HG03280 (cell line): ENCODE results near the gene SH2B3.

Experiments
- ATAC-seq: cut with Tn5 transposase; IDR thresholded peaks from one replicate; pipeline ENCODE4 v1.9.1; 2021; ENCODE audit warnings: mild to moderate bottlenecking, moderate library complexity; ENCODE audit not compliant: unreplicated experiment

SH2B3 gene

DNA sequence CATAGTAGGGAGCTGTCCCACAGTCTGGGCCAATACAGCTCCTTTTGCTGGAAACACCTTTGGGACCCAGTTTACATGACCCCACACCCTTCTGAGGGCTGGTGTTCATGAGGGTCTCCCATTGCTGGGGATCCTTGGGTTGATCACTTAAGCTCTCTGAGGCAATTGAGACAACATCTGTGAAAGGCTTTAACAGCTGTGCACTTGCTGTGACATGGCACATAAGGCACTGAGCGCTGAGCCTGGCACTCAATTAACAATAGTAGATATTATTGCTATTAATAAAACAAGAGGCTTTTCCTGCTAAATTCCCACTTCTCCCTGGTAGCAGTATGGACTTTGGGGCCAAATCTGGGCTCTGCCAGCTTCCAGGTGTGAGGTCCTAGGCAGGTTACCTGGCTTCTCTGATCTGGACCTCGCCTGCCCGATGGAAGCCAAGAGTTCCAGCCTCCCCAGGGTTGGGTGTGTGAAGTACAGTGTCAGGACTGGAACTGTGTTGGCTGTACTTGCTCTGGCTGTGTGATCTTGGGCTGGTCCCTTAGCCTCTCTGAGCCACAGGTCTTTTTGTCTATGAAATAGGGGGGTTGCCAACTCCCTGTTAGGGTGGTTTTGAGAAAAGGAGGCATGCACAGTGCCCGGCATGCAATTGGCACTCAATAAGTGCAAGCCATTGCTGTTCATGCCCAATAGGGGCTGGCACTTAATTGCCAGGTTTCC, 3.1 kb downstream of the SH2B3 start:
- no peak for ATAC-seq

DNA sequence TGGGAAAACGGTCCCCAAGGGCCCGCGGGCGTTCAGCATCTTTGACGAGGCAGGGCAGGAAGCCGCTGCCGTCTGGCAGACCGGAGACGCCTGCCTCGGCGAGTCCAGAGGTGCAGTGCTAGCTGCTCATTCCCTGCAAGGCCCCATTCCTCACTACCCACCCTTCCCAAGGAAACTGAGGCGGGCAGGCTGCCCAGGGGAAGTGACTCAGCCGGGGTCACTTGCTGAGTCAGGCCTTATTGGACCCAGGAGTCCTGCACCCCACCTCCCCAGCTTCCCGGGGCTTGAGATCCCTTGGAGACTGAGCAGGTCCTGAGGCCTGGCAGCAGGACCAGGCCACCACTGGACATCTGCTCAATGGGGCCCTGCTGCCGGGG, 3.7 kb downstream of the SH2B3 start:
- no peak for ATAC-seq

DNA sequence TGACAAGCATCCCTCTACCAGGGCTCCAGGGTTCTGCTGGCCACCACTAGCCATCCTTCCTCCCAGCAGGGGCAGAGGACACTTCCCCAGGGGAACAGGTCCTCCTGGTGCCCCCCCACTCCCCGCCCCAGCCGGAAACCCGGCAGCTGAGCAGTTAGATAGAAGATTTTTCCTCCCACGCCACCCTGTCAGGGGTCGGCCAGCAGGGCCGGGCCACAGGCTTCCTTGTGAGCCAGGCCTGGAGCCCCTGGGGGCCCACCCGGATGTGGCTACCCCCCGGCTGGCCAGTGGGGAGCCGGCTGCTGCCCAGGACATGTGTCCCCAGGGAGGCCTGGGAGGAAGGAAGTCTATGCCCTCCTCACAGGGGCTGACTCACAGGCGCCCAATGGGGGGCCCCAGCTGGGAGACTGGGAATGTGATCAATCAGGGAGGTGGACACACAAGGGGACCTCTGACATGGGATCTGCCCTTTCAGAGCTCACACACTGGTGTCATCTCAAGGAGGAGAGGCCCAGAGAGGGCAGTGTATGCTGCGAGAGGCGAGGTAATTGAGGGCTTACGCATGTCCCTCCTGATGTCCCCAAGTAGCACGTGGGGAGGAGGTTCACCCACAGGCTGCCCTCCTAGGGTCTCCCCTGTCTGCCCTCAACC, 4.2 kb downstream of the SH2B3 start:
- no peak for ATAC-seq

DNA sequence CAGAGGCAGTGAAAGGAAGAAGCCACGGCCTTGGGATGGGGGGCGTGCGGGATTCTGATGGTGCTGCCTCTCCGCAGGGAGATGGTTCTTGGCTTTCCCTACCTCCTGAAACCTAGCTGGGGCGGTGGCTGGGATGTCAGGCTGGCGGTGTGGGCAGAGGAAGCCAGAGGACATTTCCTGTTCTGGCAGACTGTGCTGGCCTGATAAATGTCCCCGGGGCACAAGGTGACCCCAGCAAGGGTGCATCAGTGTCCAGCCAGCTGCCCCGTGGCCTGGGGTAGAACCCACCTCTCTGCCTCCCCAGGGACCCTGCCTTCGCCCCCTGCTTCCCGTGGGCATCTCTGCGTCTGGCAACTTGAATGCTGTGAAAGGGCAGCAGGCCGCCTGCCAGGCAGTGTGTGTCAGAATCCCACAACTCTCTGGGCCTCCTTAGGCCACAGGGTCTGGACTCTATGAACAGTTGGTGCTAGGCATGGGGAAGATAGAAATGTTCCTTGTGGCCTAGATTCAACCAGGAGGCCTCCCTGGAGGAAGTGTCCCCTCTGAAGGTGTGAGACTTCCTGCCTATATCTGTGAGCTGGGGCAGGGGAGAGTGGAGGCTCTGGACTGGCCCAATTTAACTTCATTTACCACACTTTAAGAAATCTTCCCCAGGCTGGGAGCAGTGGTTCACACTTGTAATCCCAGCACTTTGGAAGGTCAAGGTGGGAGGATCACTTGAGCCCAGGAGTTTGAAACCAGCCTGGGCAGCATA, 4.9 kb downstream of the SH2B3 start:
- no peak for ATAC-seq

DNA sequence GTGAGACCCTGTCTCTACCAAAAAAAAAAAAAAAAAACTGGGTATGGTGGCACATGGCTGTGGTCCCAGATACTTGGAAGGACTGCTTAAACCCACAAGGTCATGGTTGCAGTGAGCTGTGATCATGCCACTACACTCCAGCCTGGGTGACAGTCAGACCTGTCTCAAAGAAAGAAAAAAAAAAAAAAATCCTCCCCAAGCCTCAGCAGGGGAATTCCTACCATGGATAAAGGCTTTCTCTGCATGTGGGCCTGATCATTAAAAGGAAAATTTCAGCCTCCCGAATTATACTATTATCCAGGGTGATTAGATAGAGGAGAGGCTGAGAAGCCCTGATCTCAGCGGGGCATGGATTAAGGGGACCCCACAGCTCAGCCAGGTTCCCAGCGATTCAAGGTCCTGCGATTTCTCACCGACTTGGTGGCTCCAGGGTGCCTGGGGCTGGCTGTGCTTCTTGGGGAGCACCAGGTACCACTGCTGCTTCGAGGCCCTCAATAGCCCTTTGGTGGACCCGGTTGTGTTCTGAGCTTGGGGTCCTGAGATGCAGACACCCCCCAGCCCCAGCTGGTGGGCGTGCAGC, 5.6 kb downstream of the SH2B3 start:
- no peak for ATAC-seq

DNA sequence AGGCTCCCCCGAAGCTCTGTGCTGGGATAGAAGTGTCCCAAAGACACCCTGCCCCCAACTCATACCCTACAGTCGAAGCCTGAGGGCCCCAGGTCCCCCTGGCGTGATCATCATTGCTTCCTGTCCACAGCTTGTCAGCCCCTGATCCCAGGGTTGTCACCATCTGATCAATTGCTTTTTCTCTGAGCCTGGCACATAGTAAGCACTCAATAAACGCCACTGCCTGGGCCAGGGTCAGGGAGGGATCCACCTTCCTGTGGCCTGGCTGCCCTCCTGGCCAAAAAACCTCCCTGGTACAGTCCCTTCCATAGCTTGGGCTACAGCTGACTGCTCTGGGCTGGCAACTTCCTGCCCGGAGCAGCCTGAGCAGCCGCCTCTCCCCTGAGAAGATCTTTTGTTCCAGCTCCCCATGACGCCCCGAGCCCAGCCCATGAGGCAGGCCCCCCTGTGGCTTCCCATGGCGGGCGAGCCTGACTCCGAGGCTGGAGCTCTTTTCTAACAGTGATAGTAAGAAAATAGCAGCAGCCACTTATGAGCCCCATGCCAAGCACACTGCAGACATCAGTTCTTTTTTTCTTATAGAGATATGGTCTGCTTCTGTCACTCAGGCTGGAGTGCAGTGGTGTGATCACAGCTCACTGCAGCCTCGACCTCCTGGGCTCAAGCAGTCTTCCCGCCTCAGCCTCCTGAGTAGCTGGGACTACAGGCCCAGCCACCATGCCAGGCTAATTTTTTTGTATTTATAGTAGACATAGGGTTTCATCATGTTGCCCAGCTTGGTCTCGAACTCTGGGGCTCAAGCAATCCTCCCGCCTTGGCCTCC, 6.5 kb downstream of the SH2B3 start:
- ATAC-seq: no peak

DNA sequence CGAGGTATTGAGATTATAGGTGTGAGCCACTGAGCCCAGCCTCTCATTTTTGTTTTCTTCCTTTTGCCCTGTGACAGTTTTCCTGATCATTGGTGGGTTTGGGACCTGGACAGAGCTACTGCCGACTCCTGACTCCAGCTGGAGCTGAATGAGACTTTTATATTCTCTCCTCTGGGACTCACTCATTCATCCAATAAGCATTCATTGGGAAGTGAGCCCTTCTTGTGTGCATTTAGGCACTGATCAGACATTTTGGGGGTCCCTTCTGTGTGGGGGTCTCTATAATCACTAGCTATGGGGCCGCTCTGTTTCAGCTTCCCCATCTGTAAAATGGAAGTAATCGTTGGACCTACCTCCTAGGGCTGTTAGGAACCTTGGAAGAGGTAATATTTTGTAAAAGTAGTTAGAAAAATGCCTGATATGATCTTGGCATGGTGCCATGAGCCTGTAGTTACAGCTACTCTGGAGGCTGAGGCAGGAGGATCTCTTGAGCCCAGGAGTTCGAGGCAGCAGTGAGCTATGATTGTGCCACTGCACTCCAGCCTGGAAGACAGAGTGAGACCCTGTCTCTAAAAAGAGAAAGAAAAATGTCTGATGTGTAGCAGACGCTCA, 7.2 kb downstream of the SH2B3 start:
- no peak for ATAC-seq

DNA sequence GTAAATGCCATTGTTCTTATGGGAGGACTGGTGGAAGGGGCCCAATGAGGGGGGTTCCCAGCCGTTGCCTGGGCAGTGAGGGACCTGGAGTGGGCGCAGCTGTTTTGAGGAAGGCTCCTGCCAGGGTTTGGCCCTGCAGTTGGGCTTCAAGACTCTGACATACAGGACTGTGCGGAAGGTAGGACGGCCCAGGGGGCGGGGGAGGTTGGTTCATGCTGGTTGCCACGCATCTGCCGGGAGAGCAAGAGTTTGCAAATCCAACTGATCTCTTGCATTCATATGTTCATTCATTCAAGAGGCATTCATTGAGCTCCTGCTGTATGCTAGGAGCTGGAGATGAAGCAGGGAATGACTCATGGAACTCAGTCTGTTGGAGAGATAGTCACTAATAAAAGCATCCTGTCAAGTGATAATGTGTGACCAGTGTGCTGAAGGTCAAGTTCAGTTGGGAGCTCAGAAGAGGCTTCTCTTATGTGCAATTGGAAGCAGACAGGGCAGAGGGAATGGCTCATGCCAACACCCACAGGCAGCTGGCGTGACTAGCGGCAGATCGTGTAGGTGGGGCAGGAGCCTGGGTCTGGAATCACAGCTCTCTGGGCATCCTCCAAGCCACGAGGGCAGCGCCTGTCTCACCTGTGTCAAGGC, 7.8 kb downstream of the SH2B3 start:
- no peak for ATAC-seq

DNA sequence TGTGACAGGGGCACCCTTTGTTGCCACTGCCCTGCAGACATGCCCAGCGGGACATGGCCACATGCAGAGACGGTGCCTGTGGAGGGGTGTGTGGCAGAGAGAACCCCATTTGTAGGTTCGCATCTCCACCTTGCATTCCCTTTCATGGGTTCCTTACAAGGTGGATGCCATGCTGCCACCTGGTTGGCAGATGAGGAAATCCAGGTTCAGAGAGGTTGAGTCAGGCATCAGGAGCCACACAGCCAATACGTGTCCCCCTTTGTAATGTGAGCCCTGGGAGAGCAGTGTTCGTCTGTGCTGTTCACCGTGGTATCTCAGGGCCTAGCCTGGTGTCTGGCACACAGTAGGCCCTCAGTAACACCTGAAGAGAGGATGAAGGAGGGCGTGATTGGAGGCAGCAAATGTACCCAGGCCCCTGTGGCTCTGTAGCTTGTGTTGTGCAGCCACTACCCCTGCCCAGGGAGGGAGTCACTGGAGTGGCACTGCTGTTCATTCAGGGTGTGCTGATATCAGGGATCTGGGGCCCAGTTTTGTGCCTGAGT, 9.1 kb downstream of the SH2B3 start:
- no peak for ATAC-seq

DNA sequence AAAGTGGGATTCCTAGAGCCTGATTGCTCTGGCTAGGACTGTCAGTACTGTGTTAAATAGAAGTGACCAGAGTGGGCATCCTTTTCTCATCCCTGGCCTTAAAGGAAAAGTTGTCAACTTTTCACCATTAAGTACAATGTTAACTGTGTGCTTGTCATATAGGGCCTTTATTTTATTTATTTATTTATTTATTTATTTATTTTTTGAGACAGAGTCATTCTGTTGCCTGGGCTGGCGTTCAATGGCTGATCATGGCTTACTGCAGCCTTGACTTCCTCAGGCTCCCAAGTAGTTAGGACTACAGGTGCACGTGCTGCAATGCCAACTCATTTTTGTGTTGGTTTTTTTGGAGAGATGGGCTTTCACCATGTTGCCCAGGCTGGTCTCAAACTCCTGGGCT, 11.6 kb downstream of the SH2B3 start:
- no peak for ATAC-seq

DNA sequence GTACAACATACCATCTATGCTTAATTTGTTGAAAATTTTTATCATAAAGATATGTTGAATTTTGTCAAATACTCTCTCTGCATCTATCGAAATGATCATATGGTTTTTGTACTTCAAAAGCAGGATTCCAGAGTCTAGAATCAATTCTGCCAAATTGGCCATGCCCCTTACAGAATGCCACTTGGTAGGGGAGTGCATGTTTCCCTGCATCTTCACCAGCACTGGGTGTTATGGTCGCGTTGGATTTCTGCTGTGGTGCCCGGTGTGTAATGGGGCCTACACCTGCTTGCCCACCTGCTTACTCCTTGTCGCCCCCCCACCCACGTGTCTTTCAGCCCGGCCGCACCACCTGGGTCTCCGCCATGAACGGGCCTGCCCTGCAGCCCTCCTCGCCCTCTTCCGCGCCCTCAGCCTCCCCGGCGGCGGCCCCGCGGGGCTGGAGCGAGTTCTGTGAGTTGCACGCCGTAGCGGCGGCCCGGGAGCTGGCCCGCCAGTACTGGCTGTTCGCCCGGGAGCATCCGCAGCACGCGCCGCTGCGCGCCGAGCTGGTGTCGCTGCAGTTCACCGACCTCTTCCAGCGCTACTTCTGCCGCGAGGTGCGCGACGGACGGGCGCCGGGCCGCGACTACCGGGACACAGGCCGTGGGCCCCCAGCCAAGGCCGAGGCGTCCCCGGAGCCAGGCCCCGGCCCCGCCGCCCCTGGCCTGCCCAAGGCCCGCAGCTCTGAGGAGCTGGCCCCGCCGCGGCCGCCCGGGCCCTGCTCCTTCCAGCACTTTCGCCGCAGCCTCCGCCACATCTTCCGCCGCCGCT, 12.3 kb downstream of the SH2B3 start:
- ATAC-seq: no peak

DNA sequence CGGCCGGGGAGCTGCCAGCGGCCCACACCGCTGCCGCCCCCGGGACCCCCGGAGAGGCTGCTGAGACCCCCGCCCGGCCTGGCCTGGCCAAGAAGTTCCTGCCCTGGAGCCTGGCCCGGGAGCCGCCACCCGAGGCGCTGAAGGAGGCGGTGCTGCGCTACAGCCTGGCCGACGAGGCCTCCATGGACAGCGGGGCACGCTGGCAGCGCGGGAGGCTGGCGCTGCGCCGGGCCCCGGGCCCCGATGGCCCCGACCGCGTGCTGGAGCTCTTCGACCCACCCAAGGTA, 12.8 kb downstream of the SH2B3 start:
- ATAC-seq: no peak

DNA sequence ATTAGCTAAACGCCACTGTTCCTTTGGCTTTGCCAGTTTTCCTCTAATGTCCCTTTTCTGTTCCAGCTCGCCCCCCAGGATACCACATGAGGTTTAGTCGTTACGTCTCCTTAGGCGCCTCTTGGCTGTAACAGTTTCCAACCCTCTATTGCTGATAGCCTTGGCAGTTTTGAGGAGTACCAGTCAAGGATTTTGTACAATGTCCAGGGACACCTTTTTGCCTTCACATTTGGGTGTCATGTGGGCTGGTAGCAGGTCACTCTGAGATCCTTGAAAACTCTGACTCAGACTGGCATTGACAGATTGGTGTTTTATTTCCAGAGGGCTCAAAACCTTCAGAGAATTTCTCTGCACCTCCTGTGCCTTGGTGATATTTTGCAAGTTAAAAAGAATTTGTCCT, 14.1 kb downstream of the SH2B3 start:
- no peak for ATAC-seq

DNA sequence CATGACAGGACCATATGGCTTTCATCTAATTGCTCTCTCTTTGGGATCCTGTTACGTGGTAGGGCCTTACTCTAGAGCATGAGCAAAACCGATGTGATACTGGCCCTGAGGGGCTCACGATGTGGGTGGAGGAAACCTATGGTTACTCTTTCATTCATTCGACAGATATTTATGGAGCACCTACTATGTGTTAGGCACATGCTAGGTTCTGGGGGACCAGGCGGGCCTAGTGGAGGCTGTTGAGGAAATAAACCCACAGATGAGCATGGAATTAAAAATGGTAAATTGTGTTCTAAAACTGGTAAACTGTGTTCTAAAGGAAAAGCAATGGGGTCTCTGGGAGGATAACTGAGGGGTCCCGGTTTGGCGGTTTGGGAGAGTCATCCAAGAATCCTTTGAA, 14.8 kb downstream of the SH2B3 start:
- no peak for ATAC-seq

DNA sequence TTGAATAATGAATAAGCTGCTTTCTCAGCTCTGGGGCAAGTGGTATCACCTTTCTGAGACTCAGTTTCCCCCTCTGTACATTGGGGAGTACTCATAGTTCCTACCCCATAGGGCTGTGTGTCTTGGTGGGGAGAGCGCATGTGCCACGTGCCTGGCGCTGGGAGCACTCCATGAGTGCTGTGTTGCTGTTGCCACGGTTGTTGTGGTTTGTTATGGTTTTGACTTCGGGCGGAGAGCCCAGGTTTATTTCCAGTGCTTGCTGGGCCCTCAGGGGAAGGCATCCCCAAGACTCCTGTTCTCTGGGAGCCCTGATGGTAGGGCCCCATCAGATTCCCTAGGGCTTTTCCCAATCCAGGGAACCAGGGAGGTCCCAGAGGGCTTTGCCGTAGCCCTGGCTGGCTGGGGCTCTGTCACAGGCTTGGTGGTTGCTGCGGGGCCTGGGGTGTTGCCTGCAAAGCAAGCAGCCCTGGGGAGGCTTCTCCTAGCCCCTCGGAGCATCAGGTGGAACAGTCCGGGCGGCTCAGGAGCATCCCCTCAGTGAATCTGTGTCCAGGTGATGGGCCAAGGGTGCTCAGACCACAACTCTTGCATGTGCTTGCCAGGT, 18.6 kb downstream of the SH2B3 start:
- ATAC-seq: no peak

DNA sequence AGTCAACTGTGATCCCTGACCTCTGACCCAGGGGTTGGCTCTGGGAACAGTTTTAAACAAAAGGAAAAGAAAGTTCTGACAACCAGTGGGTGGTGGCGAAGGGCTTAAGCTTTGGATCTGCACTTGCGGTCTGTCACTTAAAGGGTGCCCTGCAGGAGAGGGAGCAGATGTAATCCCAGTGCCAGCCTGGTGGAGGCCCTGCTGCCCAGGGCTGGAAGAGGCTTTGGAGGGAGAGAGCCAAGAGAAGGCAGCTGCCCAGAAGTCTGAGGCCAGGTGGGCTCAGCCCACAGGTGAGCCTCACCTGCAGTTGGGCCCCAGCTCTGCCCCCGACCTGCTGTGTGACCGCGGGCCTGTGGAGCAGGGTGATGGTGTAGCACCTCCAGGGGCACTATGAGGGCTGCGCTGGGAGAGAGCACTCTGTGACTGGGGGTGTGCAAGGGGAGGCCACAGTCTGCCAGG, 19.1 kb downstream of the SH2B3 start:
- no peak for ATAC-seq

DNA sequence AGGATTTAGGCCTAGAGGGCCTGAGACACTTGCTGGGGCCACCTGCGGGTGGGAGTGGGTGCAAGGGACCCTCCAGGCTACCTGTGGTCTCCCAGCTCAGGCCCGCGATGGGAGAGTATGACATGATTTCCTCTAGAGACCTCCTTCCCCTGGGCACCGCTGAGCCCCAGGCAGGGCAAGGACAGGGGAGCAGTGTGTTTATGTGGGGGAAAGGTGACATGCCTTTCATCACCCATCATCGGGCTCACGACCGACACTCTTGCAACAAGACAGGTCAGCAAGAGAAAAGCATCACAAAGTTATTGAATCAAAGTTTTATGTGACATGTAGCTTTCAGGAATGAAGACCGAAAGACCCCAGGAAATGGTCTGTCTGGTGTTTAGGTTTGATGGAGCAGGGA, 19.9 kb downstream of the SH2B3 start:
- no peak for ATAC-seq

DNA sequence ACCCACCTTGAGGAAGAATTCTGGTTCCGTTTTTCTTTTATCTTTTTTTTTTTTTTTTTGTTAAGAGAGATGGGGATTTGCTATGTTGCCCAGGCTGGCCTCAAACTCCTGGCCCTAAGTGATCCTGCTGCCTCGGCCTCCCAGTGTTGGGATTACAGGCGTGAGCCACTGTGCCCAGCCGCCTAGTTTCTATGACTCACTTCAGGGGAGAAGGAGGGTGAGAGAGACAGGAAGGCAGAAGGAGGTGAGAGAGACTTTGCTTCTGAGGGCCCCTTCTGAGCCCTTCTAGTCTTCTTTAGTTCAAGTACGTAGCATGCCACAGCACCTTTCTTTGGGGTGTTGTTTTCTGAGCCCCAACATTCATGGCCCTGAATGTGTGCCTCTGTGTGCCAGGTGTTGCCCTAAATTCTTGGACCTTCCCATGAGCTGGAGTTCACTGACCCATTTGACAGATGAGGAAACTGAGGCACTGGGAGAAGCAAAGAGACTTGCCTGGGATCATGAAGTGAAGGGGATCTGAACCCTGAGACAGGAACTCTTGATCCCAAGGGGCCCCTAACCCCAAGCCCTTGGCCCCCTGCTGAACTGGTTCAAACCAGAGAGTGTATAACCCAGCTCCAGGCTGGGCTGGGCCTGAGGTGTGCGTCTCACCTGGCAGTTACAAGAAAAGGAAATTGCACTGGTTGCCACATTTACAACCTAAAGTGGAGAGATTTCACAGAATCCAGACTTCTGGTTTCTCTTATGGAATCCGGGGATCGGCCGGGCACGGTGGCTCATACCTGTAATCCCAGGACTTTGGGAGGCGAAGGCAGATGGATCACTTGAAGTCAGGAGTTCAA, 20.8 kb downstream of the SH2B3 start:
- ATAC-seq: no peak
